ENCODE measurements around the gene NCOA7.
"Not testable (repeated sequence)": the region's sequence is repeated elsewhere in the genome, so short reads cannot be mapped to it uniquely, and the experiment has no call there.

NCOA7 gene

DNA sequence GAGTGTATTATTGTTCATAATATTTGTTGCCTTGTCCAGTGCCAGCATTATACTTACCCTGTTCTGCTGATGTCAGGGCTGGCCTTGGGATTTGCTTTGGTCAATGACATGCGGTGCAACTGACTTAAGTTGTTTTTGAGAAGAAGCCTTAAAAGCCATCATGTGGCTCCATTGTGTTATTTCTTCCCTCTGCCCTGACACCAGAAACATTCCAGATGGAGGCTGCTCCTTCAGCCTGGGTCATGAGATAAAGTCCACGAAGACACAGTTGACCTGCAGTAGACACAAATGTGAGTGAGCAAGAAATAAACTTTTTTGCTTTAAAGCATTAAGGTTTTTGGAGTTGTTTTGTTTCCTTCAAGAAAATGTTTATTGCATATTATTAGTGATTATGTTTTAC is 158.3 kb downstream of the NCOA7 start:
- no peak overlapping the region for H3K4me3 ChIP-seq (replicated peaks; ENCODE audit: low read depth, low read length)
- DNase-seq (ENCODE audit: extremely low read depth, low read depth) = no peak
- TF ChIP-seq, protein P1, sequence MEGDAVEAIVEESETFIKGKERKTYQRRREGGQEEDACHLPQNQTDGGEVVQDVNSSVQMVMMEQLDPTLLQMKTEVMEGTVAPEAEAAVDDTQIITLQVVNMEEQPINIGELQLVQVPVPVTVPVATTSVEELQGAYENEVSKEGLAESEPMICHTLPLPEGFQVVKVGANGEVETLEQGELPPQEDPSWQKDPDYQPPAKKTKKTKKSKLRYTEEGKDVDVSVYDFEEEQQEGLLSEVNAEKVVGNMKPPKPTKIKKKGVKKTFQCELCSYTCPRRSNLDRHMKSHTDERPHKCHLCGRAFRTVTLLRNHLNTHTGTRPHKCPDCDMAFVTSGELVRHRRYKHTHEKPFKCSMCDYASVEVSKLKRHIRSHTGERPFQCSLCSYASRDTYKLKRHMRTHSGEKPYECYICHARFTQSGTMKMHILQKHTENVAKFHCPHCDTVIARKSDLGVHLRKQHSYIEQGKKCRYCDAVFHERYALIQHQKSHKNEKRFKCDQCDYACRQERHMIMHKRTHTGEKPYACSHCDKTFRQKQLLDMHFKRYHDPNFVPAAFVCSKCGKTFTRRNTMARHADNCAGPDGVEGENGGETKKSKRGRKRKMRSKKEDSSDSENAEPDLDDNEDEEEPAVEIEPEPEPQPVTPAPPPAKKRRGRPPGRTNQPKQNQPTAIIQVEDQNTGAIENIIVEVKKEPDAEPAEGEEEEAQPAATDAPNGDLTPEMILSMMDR (IDR thresholded peaks at IDR 0.05; ENCODE audit: low read depth, low read length, missing control alignments) = no peak

DNA sequence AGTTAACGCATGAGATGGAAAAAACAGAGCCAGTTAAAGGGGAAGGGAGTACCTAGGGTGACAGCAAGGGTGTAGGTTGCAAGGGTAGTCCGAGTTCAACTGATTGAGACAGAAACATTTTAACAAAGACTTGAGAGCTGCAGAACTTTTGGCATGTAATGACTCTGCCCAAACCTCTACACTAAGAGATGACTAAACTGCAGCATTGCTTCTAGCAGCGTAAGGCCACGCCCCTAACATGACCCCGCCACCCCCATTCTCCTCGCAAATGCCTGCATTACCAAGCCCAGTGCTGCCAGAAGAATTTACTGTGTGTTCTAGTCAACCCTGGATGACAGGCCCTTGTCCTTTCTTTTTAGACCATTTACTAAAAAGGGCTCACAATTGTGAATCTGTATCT is 159.5 kb downstream of the NCOA7 start:
- H3K4me3 ChIP-seq (replicated peaks; ENCODE audit: low read depth, low read length) = no peak overlapping the region
- no peak for DNase-seq (ENCODE audit: extremely low read depth, low read depth)

DNA sequence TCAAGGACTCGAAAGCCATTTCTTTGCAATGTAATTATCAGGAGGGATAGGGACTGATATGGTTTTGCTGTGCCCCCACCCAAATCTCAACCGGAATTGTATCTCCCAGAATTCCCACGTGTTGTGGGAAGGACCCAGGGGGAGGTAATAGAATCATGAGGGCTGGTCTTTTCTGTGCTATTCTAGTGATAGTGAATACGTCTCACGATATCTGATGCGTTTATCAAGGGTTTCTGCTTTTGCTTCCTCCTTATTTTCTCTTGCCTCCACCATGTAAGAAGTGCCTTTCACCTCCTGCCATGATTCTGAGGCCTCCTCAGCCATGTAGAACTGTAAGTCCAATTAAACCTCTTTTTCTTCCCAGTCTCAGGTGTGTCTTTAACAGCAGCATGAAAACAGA is 160.0 kb downstream of the NCOA7 start:
- DNase-seq (ENCODE audit: extremely low read depth, low read depth); H3K4me3 ChIP-seq (replicated peaks; ENCODE audit: low read depth, low read length): not testable (repeated sequence)

More for the DNA sequence above, 159.5 kb downstream of the NCOA7 start:
- TF ChIP-seq, protein P1 (IDR thresholded peaks at IDR 0.05; ENCODE audit: low read depth, low read length, missing control alignments) = no peak

DNA sequence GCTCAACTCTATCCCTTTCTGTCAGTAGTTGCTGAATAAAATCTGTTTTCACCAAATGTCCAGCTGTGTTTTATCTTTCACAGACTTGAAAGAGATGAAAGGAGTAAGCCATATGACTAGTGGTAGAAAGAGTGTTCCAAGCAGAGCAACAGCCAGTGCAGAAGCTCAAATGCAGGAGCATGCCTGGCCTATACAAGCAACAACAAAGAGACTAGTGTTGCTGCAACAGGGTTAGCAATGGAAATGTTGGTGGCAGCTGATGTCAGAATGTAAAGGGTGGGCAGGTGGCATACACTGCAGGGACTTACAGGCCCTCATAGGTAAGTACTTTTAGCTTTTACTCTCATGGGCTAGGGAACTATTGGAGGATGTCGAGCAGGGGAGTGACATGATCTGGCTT is 160.6 kb downstream of the NCOA7 start:
- H3K4me3 ChIP-seq (replicated peaks; ENCODE audit: low read depth, low read length) = no peak overlapping the region
- DNase-seq (ENCODE audit: extremely low read depth, low read depth) = no peak
- TF ChIP-seq, protein P1 (IDR thresholded peaks at IDR 0.05; ENCODE audit: low read depth, low read length, missing control alignments) = no peak

DNA sequence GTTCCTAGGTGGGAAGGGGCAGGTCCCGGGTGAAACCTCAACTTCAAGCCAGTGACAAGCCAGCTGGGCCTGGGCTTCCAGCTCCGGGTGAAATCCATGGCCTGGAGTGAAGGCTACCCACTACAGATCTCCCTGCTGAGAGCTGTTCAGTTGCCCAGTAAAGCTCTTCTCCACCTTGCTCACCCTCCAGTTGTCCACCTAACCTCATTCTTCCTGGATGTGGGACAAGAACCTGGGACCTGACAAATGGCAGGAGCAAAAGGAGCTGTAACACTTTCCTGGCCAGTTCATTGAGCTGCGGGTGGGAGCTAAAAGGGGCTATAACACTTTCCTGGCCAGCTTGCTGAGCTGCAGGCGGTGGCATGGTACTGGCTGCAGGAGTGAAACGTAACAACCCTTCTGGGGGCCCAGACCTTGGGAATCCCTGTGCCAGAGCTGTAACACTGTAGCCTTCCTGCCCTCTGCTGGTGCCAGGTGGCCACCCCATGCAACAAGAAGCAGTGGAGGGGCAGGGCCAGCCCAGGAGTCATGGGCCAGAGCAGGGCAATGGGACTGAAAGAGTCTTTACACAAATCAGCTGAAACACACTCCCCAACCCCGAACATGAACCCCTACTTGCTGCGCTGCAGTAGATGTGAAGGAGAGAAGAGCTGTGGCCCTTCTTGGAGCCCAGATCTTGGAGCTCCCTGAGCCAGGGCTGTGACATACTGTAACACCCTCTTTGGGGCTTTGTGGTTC is 162.2 kb downstream of the NCOA7 start:
- TF ChIP-seq, protein P1 (IDR thresholded peaks at IDR 0.05; ENCODE audit: low read depth, low read length, missing control alignments) = peak; percentile 51
- H3K4me3 ChIP-seq (replicated peaks; ENCODE audit: low read depth, low read length) = no peak overlapping the region
- DNase-seq (ENCODE audit: extremely low read depth, low read depth) = no peak

DNA sequence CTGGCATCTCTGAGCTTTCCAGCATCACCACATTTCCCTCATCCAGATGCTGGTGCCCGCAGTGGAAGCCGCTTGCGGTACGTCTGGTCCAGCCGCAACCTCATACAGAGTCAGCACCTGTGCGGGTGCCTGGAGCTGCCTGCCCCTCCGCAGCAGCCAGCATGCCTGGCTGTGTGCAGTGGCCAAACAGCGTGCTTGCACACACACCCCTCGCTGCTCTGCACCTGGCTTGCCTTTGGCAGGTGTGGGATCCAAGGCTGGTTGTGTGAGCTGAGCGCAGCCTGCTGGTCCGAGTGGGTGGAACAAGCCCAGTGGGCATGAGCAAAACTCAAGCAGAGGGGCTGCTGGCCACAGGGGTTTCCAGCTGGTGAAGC is 162.7 kb downstream of the NCOA7 start:
- DNase-seq (ENCODE audit: extremely low read depth, low read depth) = no peak
- H3K4me3 ChIP-seq (replicated peaks; ENCODE audit: low read depth, low read length) = no peak overlapping the region
- TF ChIP-seq, protein P1 (IDR thresholded peaks at IDR 0.05; ENCODE audit: low read depth, low read length, missing control alignments) = no peak

DNA sequence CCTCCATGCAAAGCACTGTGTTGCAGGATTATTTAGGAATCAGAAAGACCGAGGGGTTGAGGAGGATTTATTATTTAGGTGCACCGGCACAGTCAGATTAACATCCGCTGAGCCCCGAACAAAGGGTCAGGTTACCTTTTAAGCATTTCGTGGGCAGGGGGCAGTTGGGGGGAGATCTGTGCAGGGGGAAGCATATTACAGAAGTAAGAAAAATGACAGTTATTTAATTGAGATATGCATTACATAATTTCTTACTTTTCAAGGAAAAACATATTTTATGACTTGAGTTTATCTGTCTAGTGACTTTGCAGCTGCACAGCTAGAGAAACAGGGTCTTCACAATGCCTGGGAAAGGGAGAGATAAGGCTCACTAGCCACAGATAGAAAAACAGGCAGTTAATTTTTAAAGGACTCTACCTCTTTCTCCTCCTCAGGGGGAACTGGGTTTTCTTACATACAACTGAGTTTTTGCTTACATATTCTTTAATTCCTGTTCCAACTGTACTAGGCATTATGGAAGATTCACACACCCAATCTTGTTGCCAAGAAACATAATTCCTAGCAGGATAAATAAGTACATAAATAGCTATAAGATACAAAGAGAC is 164.1 kb downstream of the NCOA7 start:
- H3K4me3 ChIP-seq (replicated peaks; ENCODE audit: low read depth, low read length) = no peak overlapping the region
- DNase-seq (ENCODE audit: extremely low read depth, low read depth) = no peak
- TF ChIP-seq, protein P1 (IDR thresholded peaks at IDR 0.05; ENCODE audit: low read depth, low read length, missing control alignments) = no peak

Measured in HFF-Myc (cell line).